IMR-90 (cell line): ENCODE data around the gene MEIOB. TPM values are rescaled to one million over a fixed set of nuclear protein-coding genes. Genes with fewer than 3 reads are reported as not detected.

Experiments
- ATAC-seq: fragments of 200-7000 bp; cut with Tn5 transposase; 2 replicates; pipeline ENCODE4 v1.9.1; 2020; ENCODE audit warnings: low read depth, mild to moderate bottlenecking, moderate library complexity
- BruUV-seq: library from RNA; stranded (reverse); fragments of 400-500 nt; replicated peaks from 2 replicates; lab custom pipeline; 2021; lab: Mats Ljungman, UMichigan
- CTCF ChIA-PET: fragments of 300-600 bp; formaldehyde crosslinking; extraction: SDS; loops from one replicate; lab custom pipeline; 2021; ENCODE audit warnings: antibody characterized with exemption; lab: Yijun Ruan, JAX
- POLR2A ChIA-PET: fragments of 300-600 bp; sonication (Branson Sonifier 250); formaldehyde crosslinking; loops from one replicate; lab custom pipeline; 2022; ENCODE audit warnings: antibody characterized with exemption; ENCODE audit not compliant: unreplicated experiment; lab: Charles Lee
- DNase-seq: peaks from one replicate; pipeline ENCODE4 v3.0.0; 2013
- H2AFZ ChIP-seq: replicated peaks from 2 replicates; pipeline ENCODE3; 2013; ENCODE audit warnings: low read length, mild to moderate bottlenecking; ENCODE audit not compliant: poor library complexity
- H2AK5ac ChIP-seq: 2 replicates; pipeline ENCODE4 v1.6.1; 2013; ENCODE audit warnings: low read depth, low read length, inconsistent platforms
- H2AK9ac ChIP-seq: replicated peaks from 2 replicates; pipeline ENCODE3; 2013; ENCODE audit warnings: mild to moderate bottlenecking, low read depth, low read length, moderate library complexity; ENCODE audit not compliant: poor library complexity
- H2BK120ac ChIP-seq: 2 replicates; pipeline ENCODE4 v1.6.1; 2013; ENCODE audit warnings: low read depth, low read length, inconsistent platforms
- H2BK15ac ChIP-seq: 3 replicates; pipeline ENCODE4 v1.6.1; 2013; ENCODE audit warnings: low read depth, low read length, inconsistent platforms
- H2BK20ac ChIP-seq: 2 replicates; pipeline ENCODE4 v1.6.1; 2013; ENCODE audit warnings: low read depth, mild to moderate bottlenecking, inconsistent platforms, low read length, moderate library complexity
- H2BK5ac ChIP-seq: 2 replicates; pipeline ENCODE4 v1.6.1; 2013; ENCODE audit warnings: mild to moderate bottlenecking, low read depth, low read length, inconsistent platforms; ENCODE audit not compliant: poor library complexity, severe bottlenecking
- H3K14ac ChIP-seq: replicated peaks from 2 replicates; pipeline ENCODE4 v1.6.1; 2013; ENCODE audit warnings: low read depth, low read length, inconsistent platforms
- H3K18ac ChIP-seq: 2 replicates; pipeline ENCODE4 v1.6.1; 2013; ENCODE audit warnings: low read depth, low read length, control low read depth
- H3K23ac ChIP-seq: 2 replicates; pipeline ENCODE4 v1.6.1; 2013; ENCODE audit warnings: low read depth, low read length, inconsistent platforms
- H3K27ac ChIP-seq: 2 replicates; pipeline ENCODE4 v1.5.1; 2013; ENCODE audit warnings: mild to moderate bottlenecking, control low read depth, low read length; ENCODE audit not compliant: insufficient read depth
- H3K27me3 ChIP-seq: 2 replicates; pipeline ENCODE4 v1.6.1; 2013; ENCODE audit warnings: low read length; ENCODE audit not compliant: control insufficient read depth, insufficient read depth
- H3K36me3 ChIP-seq: 2 replicates; pipeline ENCODE4 v1.6.1; 2013; ENCODE audit warnings: low read length, mixed read lengths; ENCODE audit not compliant: control insufficient read depth, insufficient read depth
- H3K4ac ChIP-seq: 2 replicates; pipeline ENCODE4 v1.6.1; 2013; ENCODE audit warnings: low read depth, low read length, inconsistent platforms
- H3K4me1 ChIP-seq: 2 replicates; pipeline ENCODE4 v1.6.1; 2013; ENCODE audit warnings: low read length, mixed read lengths; ENCODE audit not compliant: control insufficient read depth, insufficient read depth
- H3K4me2 ChIP-seq: 2 replicates; pipeline ENCODE4 v1.6.1; 2013; ENCODE audit warnings: low read depth, mild to moderate bottlenecking, control low read depth, low read length, moderate library complexity
- H3K4me3 ChIP-seq: 2 replicates; pipeline ENCODE4 v1.5.1; 2013; ENCODE audit warnings: low read depth, mild to moderate bottlenecking, control low read depth, low read length, moderate library complexity; ENCODE audit not compliant: insufficient read depth
- H3K56ac ChIP-seq: 2 replicates; pipeline ENCODE4 v1.6.1; 2013; ENCODE audit warnings: low read length, inconsistent platforms; ENCODE audit not compliant: insufficient read depth; ENCODE audit errors: extremely low read depth
- H3K79me1 ChIP-seq, 2 experiments: 2 replicates each; pipeline ENCODE4 v1.6.1; 2013; ENCODE audit warnings: low read length in 2 of 2, inconsistent platforms in 1 of 2, low read depth in 1 of 2
- H3K9ac ChIP-seq: 2 replicates; pipeline ENCODE4 v1.6.1; 2013; ENCODE audit warnings: low read depth, low read length, control low read depth
- H3K9me1 ChIP-seq: 2 replicates; pipeline ENCODE4 v1.6.1; 2013; ENCODE audit warnings: low read length, inconsistent platforms; ENCODE audit not compliant: insufficient read depth
- H3K9me3 ChIP-seq: 2 replicates; pipeline ENCODE4 v1.6.1; 2013; ENCODE audit warnings: low read length; ENCODE audit not compliant: control insufficient read depth, insufficient read depth
- H4K20me1 ChIP-seq: 2 replicates; pipeline ENCODE4 v1.6.1; 2013; ENCODE audit warnings: low read length, inconsistent platforms; ENCODE audit not compliant: insufficient read depth
- H4K5ac ChIP-seq: 2 replicates; pipeline ENCODE4 v1.6.1; 2013; ENCODE audit warnings: mild to moderate bottlenecking, low read depth, low read length, control low read depth
- H4K8ac ChIP-seq, 2 experiments: 2 replicates each; pipeline ENCODE4 v1.6.1; 2013; ENCODE audit warnings: low read depth in 2 of 2, low read length in 2 of 2, control low read depth in 1 of 2, inconsistent platforms in 1 of 2
- H4K91ac ChIP-seq: 2 replicates; pipeline ENCODE4 v1.6.1; 2013; ENCODE audit warnings: low read depth, low read length, inconsistent platforms; ENCODE audit not compliant: insufficient read depth
- BHLHE40 ChIP-seq: fragments of 150-350 bp; IDR thresholded peaks from 2 replicates; pipeline ENCODE4 v1.6.1; 2016; ENCODE audit warnings: mild to moderate bottlenecking, low read depth, low read length
- CEBPB ChIP-seq: IDR thresholded peaks from 2 replicates; pipeline ENCODE4 v1.6.1; 2012; ENCODE audit warnings: low read depth, low read length, improper control_type of control experiment
- MAZ ChIP-seq: IDR thresholded peaks from 2 replicates; pipeline ENCODE4 v1.6.1; 2012; ENCODE audit warnings: low read depth, mild to moderate bottlenecking, low read length, improper control_type of control experiment, moderate library complexity, borderline replicate concordance
- RFX5 ChIP-seq: IDR thresholded peaks from 2 replicates; pipeline ENCODE4 v1.8.0; 2012; ENCODE audit warnings: low read depth, mild to moderate bottlenecking, low read length, moderate library complexity
- WGBS, 2 experiments: methylation state at CpG; one replicate each; pipeline versions ENCODE4 v1.1.5 to v1.1.7; 2013; ENCODE audit warnings: missing lambda C conversion rate in 2 of 2; ENCODE audit not compliant: insufficient read length in 1 of 2; ENCODE audit errors: extremely low coverage in 2 of 2; 5-methylcytosine and 5-hydroxymethylcytosine counted together
- dilution Hi-C: fragments of 300-500 bp; cut with HindIII; formaldehyde crosslinking; loops from one replicate; pipeline ENCODE4 v1.14.3; 2018; ENCODE audit warnings: low sequenced_read_pairs; ENCODE audit not compliant: unreplicated experiment
- in situ Hi-C: fragments of 300-500 bp; cut with MboI; formaldehyde crosslinking; loops from 3 replicates; pipeline ENCODE4 v1.14.3; 2019; ENCODE audit warnings: low sequenced_read_pairs, inconsistent platforms, mixed read lengths
- intact Hi-C: fragments of 100-400 bp; cut with micrococcal nuclease; formaldehyde crosslinking; loops from 2 replicates; pipeline ENCODE4 v1.10.0; 2022
- polyA plus RNA-seq, 3 experiments: library from polyadenylated mRNA; depleted of rRNA; stranded (reverse); fragments of >200 nt; gene quantifications; 2 replicates each; pipeline ENCODE4 v1.2.3, GENCODE V29; 2012; ENCODE audit warnings: low replicate concordance in 1 of 3
- total RNA-seq: library from RNA; depleted of rRNA; stranded (reverse); fragments of >200 nt; gene quantifications from 2 replicates; pipeline ENCODE4 v1.2.3, GENCODE V29; 2012
- TF ChIP-seq, protein P1 (sequence below): fragments of 150-350 bp; IDR thresholded peaks from 2 replicates; pipeline ENCODE4 v1.6.1; 2016; ENCODE audit warnings: low read depth, mild to moderate bottlenecking, low read length, moderate library complexity, borderline replicate concordance

The MEIOB gene
- total and polyA plus RNA-seq, 2 of the 4 experiments (the other 2 are of a cell fraction) = 0.14 TPM; not detected in 1

DNA sequence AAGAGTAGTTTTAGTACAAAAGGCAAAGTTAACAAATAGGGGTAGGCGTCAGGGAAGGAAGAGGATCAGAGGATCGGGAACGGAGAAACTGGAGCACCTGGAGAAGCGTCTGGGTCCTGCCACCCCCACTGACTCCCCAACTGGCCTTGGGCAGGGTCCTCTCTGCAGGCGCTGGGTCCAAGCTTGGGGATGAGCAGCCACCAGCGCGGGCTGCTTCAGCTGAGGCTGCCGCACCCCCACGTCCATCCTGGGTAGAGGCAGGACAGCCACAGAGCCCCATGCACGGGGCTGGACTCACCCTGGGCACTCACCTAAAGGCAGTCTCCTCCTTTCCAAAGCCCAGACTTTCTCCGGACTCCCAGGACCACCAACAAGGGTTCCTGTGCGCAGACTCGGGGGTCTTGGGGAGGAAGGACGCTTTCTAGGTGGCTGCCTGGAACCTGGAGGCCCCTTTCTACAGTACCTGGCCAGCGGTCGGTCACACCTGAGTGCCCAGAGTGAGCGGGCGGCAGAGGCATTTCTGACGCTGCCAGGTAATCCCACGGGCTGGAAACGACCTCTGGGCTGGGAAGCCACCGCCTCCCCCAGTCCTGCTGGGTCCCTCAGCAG is 45.2 kb upstream of the MEIOB start:
- no peaks in the 10 kb centered on the region for H3K9me3 ChIP-seq
- dilution Hi-C loops (no loop called here), in situ Hi-C loops (no loop called here), intact Hi-C loops (no loop called here)
- DNase-seq = no peak
- H3K4ac ChIP-seq = no peak overlapping the region
- peaks cover 82% of the 10 kb centered on the region for H3K27me3 ChIP-seq
- no peak overlapping the region for H3K9ac ChIP-seq
- no peak overlapping the region for H4K5ac ChIP-seq
- no peak overlapping the region for H2BK20ac ChIP-seq
- H3K18ac ChIP-seq = no peak overlapping the region
- no TSS peak for BruUV-seq
- no peak overlapping the region for H2BK15ac ChIP-seq
- no peak overlapping the region for H3K4me2 ChIP-seq
- H4K91ac ChIP-seq = no peak overlapping the region
- no peaks in the 10 kb centered on the region for H4K20me1 ChIP-seq
- H3K79me1 ChIP-seq = no peaks in the 10 kb centered on the region
- no peak overlapping the region for H2AFZ ChIP-seq
- WGBS, 2 experiments = 6% methylated on average over 12 of the region's 22 CpGs; no CpG with 5 or more reads in 1 of the 2 experiments
- CTCF ChIA-PET = no interaction called here
- no peaks in the 10 kb centered on the region; the same call in 1 of the 2 replicates for H3K9me1 ChIP-seq
- H2AK9ac ChIP-seq = no peak overlapping the region
- no peak overlapping the region for H2BK120ac ChIP-seq
- no peak overlapping the region for H4K8ac ChIP-seq
- POLR2A ChIA-PET = no interaction called here
- no peaks in the 10 kb centered on the region for H3K4me1 ChIP-seq
- H3K36me3 ChIP-seq = no peaks in the 10 kb centered on the region
- no peak overlapping the region for H3K23ac ChIP-seq
- no peak overlapping the region for H3K27ac ChIP-seq
- H3K56ac ChIP-seq = no peak overlapping the region
- TF ChIP-seq MAZ (no peak), BHLHE40 (no peak), RFX5 (no peak), CEBPB (no peak)
- TF ChIP-seq, protein P1, sequence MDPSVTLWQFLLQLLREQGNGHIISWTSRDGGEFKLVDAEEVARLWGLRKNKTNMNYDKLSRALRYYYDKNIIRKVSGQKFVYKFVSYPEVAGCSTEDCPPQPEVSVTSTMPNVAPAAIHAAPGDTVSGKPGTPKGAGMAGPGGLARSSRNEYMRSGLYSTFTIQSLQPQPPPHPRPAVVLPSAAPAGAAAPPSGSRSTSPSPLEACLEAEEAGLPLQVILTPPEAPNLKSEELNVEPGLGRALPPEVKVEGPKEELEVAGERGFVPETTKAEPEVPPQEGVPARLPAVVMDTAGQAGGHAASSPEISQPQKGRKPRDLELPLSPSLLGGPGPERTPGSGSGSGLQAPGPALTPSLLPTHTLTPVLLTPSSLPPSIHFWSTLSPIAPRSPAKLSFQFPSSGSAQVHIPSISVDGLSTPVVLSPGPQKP = no peak
- ATAC-seq = no peak
- no peak overlapping the region for H2AK5ac ChIP-seq
- H3K4me3 ChIP-seq = no peak overlapping the region
- H3K14ac ChIP-seq = no peak overlapping the region
- H2BK5ac ChIP-seq = no peak overlapping the region
